ENCODE measurements around the gene RCSD1.

The RCSD1 gene

DNA sequence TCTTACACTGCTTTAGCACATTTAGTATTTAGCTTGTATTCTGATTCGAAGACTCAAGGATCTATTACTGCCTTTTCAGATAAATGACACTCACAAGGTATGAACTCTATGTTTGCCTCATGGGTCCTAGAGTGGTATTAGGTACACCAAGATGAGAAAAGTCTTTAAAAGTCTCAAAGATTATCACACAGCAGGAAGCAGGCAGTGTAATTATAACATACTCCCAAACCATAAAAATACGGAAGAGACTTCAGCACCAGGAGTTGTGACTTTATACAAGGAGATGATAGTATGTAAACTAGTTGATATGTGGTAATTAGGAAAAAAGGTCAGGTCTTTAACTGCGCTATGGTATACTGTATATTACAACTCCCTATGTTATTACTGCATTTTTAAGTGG, 11.2 kb upstream of the RCSD1 start:
- no peak for DNase-seq

DNA sequence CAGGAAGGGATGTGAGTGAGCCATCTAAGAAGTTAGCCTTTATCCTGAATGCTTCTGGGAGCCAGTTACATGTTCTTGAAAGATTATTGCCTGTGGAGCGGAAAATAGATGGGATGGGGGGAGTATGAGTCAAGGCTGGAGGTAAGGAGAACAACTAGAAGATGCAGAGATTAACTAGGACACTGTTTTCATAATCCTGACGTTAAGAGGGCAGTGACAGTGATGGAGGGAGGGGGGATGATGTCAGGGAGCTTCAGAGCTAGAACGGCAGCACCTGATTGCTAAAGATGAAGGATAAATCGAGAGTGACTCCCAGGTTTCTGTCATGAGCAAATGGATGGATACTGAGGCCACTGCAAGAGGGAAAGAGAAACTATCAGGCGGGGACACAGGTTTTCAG, 10.0 kb upstream of the RCSD1 start:
- DNase-seq, result no peak

GRCh38 chr1:167621780-167622313, 8.2 kb upstream of the RCSD1 start:
- DNase-seq, result no peak

DNA sequence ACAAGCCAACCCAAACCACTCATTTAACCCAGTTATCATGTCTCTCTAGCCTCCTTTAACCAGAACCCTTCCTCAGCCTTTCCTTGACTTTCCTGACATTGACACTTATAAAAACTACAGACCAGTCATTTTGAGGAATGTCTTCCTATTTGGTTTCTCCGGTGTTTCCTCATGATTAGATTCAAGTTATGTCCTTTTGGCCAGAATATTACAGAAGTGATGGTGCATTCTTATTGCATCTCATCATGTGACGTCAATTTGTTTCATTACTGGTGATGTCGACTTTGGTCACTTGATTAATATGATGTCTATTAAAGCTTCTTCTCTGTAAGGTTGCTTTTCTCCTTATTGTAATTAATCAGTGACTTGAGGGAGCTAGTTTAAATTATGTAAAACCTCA, 6.1 kb upstream of the RCSD1 start:
- DNase-seq, result no peak

DNA sequence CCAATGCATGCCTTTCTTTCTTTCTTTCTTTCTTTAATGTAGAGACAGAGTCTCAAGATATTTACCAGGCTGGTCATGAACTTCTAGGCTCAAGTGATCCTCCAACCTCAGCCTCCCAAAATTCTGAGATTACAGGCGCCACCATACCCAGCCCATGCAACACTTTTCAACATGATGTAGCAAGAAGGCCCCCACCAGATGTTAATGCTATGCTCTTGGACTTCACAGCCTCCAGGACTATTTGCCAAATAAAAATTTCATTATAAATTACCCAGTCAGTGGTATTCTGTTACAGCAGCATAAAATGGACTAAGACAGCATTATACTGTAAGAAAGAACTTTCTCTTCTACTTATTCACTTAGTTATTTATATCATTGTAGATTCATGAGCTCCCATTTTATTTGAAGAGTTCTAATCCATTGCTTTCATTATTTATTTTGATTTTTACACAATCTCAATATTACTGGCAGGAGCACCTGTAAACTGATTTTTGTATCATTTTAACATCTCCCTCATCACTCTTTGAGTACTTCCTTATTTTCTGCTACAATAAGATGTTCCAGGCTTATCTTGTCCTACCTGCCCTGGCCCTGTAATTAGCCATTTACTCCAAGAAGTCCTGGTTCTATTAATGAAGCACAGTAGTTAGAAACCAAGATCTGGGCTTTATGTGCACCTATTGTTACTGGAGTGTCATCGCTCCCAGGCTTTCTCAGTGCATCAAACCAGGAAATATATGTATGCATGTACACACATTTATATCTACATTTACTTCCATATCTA, 4.8 kb upstream of the RCSD1 start:
- DNase-seq, result no peak

DNA sequence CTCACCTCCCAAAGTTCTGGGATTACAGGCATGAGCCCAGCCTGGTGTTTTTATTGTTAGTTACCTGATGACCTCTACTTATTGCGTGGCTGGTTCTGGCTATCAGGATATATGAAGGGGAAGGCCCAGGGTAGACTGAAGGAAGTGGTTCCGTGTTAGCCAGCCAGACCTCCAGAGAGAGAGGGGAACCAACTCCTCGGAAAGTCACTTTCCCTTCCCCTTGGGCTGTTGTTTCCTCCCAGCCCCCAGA, 2.5 kb upstream of the RCSD1 start:
- DNase-seq, result no peak

DNA sequence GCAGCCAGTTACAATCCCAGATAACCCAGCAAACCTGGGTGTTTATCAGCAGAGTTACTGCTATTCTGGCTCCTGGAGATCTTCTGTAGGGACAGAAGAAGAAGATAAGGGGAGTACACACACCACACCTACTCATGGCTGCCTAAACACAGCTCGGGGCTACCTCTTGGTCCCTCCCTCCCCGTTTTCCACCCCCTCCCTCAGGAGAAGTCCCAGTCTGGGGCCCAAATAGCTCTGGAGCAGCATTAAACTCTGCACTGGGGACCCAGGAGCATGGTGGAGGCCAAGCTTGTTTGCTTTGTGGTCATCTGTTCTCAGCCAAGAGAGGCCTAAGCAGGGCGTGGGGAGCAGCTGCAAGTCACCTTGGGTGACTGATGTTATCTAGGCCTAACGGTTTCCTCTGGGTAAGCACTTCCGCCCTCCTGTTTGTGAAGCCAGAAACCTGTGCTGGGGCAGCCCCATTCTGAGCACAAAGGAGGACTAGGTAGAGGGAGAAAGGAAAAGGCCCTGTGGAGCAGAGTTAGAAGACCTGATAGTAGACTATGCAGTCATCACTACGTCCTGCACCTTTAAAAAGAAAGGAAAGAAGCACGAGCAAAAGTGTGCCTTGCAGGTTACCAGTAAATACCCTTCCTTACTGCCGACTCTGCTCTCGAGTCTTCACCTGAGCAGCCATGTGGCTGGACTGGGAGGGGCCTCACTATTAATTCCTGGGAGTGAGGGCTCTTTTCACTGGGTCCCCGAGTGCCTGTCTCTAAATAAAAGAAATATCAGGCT, 2.0 kb upstream of the RCSD1 start:
- DNase-seq, result peak; percentile 44

DNA sequence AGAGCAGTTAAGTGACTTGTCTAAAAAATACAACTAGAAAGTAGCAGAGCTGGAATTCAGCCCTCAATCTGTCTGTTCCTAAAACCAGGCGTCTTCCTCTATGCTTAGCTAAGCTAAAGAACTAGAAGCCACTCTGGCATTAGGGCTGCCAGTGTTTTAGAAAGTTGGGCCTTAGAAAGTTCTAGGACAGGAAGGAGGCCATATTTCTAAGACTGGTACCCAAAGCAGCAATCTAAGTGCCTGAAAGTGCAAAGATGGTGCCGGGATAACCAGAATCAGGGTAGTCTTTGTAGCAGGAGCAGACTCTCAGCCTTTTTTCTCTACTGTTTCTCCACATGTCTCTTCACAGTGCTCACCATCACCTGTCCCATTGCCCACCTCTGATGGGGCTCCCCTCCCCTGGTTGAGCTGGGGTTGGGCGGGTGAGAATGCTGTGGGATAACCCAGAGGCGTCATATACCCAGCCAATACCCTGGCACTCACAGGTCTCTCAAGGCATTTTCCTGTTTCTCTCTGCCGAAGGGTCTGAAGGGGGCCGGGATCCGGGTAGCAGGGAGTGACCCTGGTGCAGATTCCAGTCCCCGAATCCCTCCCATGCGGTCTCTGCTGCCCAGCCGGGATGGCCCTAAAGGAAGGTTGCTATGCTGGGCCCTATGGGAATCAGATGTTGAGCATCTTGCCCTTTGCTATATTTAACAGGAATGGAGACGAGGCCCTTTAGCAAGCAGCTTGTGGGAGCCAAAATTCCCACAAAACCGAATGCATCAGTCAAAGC, 1.1 kb upstream of the RCSD1 start:
- DNase-seq, result no peak

DNA sequence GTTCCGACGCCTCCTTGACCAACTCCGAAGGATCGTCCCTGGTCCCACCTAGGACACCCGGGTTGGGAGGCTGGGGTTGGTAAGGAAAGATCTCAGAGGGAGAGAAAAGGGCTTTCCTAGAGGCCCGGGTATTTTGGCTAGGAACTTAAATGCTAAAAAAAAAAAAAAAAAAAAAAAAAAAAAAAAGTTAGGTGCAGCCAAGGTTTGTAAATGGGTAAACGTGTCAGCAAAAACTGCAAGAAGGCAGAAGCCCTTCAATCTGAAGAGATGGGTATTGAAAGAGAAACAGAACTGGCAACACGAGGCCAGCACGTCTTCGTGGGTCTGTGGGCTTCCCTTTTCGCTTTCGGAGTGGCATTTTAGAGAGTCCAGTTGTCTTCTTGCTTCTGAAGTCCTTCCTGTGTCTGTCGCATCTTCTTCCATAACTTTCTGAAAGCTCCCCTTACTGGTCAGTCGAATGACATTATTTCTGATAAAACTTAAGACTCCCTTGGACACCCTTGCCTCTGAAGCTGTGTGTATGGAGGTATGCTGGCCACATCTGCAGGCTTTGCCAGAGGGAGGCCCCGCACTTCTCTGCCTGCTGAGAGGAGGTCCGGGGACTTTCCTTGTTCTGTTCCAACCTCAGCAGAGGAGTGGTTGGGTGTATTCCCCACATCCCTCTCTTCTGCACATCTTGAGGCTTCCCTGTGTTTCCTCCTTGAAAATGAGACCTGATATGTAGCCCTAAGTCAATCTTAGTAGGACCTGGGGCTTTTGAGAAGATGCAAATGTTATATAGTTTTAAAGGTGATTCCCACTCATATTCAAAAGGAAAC, 745 bp downstream of the RCSD1 start:
- DNase-seq, result no peak

- DNase-seq, result no peak
Measured at GRCh38 chr1:167631386-167631935, 1.4 kb downstream of the RCSD1 start.

DNA sequence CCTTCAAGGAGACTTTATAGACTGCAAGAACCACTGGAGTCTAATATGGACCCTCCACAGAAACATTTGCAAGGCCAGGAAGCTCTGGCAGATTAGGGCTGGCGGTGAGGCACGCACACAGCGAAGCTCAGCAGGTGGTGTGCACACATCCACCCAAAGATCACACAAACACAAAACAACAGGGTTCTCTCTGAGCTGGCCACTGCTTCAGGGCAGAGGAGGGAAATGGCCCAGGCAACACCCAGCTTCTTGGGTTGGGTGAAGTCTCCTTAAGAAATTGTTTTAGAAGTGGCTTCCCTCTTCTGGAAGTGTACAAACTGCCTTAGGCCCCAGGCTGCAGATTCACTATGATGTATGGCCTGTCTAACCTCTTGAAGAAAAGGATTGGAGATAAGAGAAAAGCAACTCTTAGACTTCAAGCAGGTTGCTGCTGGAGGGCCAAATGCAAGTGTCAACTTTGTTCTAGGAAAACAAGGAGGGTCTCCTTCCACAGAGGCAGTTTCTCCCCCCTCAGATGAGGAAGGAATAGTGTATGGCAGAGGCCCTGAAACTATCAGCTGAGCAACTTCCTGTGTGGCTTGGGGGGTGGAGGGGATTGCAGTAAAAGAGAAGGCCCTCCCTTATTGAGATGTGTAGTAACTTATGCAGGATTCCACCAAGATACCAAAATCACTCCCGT, 2.0 kb downstream of the RCSD1 start:
- no peak for DNase-seq

DNA sequence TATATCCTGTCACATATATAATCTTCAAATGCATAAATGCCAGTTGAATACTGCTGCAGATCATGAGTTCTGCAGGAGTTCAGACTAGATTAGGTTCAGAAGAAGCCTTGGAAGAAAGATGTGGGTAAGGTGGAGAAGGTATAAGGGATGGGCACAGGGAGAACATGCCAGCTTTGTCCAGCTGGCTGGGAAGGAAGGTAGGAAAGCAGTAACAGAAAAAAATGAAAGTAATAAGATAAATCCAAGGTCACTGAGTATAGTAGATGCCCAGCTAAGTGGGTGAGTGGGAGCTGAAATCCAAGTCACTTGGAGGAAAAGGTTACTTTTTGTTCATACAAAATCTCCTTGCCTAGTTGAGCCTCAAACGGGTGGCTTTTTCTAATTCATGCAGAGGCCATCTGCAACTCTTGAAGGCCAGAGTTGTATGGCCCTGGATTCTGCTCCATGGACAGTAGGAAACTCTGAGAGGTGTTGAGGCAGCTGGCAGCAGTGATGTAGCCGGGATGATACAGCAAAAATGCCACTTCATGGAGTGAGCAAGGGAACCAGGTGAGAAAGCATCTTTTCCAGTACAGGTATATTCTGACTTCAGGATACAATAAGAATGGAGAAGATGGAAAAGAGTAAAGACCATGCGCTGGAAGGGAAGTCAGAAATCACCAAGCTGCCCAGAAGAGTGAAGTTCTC, 3.4 kb downstream of the RCSD1 start:
- no peak for DNase-seq

- no peak for DNase-seq
Measured at GRCh38 chr1:167634435-167634834, 4.4 kb downstream of the RCSD1 start.

DNA sequence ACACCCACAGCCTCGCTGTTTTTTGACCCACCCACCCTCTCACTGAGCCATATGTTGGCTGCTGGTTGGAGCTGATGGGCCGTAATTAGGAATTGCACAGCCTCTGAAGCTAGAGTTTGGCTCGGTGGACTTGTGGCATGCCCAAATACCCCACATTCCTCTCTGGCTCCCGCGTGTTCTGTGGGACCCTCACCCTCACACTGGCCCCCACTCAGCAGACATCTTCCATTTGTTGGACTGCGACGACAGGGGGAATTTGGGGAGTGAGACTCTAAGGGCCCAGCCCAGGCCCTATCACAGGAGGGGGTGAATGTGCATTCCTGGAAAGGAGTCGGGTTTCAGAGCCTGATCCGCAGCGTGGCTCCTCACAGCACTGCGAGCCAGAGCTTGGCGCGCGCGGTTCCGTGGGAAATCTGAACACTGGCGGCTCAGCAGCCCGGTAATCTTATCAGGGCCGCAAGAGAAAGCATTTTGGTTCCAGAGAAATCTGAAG, 5.2 kb downstream of the RCSD1 start:
- DNase-seq, result no peak

DNA sequence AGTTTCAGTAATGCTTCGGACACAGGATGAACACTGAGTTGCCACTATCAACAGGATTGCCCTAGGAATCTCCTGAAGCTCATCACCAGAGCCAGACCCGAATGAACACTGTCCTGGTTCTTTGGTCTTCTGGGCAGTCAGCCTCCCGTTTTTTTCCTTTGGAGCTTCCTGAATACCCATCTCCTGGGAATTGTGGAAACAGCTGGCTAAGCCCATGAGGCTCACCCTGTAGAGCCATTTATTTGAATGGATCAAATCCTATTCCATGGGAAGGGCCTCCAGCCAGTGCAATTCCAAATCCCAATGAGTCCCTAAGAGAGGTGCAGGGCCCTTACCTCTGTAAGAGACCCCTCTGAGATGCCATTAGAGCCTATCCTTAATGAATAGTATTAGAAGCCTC, 5.9 kb downstream of the RCSD1 start:
- DNase-seq, result no peak

GRCh38 chr1:167638064-167638463, 8.0 kb downstream of the RCSD1 start:
- no peak for DNase-seq

DNA sequence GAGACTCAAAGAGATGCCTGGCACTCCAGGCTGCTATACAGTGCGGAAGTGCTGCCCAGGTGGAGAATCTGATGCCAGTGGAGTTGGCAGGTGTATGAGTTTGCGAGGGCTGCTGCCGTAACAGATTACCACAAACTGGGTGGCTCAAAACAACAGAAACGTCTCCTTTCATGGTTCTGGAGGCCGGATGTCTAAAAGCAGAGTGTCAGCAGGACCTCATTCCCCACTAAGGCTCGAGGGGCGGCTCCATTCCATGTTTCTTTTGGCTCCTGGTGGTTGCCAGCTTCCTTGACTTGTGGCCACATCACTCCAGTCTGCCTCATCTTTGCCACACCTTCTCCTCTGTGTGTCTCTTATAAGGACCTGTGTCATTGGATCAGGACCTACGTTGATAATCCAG, 10.0 kb downstream of the RCSD1 start:
- DNase-seq, result no peak

DNA sequence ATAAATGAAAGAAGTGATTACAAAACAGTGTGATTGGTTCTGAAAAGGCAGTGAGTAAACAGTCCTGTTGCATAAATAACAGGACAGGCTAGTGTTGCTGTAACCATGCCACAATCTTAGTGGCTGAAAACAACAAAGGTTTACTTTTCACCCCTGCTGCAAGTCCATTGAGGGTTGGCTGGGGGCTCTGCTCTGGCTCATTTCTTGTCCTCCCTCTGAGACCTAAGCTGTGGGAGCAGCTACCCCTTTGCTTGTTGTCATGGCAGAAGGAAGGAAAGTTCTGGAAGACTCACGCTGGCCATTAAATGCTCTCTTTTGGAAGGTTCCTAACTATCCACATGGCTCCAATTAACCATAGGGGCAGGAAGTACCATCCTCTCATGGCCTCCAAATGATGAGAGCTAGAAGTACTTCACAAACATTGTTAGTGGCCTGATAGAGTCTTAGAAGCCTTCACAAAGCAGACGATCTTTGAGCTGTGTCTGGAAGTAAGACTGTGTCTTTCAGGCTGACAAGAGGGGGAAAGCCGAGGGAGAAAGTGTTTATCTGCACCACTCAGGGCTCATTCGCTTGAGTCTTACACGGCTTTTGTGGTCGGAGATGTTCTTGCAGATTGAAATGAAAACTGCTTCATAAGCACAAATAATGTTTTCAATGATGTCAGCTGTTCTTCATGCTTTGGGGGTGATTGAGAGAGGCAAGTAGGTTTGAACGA, 11.9 kb downstream of the RCSD1 start:
- DNase-seq, result no peak

- DNase-seq, result no peak
Measured at GRCh38 chr1:167642501-167642826, 12.4 kb downstream of the RCSD1 start.

GRCh38 chr1:167643441-167643840, 13.4 kb downstream of the RCSD1 start:
- no peak for DNase-seq

- DNase-seq, result no peak
Measured at GRCh38 chr1:167644551-167644950, 14.5 kb downstream of the RCSD1 start.
